ENCODE measurements around the gene CTNNBL1. TPM values are rescaled to one million over a fixed set of nuclear protein-coding genes. Genes with fewer than 3 reads are reported as not detected.
"Not testable (repeated sequence)": the region's sequence is repeated elsewhere in the genome, so short reads cannot be mapped to it uniquely, and the experiment has no call there.

The CTNNBL1 gene
- total and polyA plus RNA-seq, 9 donors: 21.9 to 38.4 (median 32.9) TPM

DNA sequence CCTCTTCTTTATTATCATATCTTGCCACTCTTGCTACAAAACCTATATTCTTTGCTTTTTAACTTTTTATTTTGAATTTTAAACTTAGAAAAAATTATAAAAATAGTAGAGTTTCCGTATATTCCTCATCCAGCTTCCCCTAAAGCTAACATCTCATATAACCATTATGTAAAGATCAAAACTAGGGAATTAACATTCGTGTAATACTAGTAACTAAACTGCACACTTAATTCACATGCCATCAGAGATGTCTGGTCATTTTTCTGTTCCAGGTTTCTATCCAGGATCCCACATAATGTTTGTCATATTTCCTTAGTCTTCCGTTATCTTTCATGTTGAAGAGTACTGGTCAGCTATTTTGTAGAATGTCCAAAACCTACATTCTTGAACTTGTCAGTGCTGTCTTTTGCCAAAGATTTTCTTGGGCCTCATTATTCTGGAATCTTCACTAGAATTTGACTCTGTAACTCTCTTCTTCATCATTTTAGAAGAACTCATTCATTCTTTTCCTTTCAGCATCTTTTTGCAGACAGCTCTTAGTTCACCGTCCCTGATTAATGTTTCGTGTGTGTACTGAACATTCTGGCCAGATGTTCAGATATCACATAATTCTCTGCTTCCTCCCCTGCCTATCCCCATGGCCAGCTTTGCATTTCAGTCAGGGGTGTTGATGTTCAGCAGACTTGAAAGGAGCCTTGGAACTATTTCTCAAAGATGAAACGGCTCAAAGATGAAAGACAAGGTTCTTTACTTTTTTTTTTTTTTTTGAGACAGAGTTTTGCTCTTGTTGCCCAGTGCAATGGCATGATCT is 9.4 kb downstream of the CTNNBL1 start:
- no peak overlapping the region for H3K27ac ChIP-seq (ENCODE audit: low read length)
- H3K36me3 ChIP-seq (ENCODE audit: control insufficient read depth, insufficient read depth, low read length): no peaks in the 10 kb centered on the region
- no peak overlapping the region for H3K4me3 ChIP-seq (ENCODE audit: low read length)
- no peak for DNase-seq
- 50% methylated on average over 2 of the region's 6 CpGs for WGBS (ENCODE audit: insufficient coverage)
- no peaks in the 10 kb centered on the region for H3K27me3 ChIP-seq (ENCODE audit: control insufficient read depth, insufficient read depth, low read length)
- H3K9me3 ChIP-seq (replicated peaks; ENCODE audit: control insufficient read depth, low read depth, low read length): peaks cover 3% of the 10 kb centered on the region
- H3K4me1 ChIP-seq (ENCODE audit: control insufficient read depth, insufficient read depth, low read length): no peaks in the 10 kb centered on the region

- 78% methylated on average over 1 of the region's 1 CpG for WGBS (ENCODE audit: insufficient coverage)
- no peak overlapping the region for H3K4me3 ChIP-seq (ENCODE audit: low read length)
- no peak for DNase-seq
- no peaks in the 10 kb centered on the region for H3K4me1 ChIP-seq (ENCODE audit: control insufficient read depth, insufficient read depth, low read length)
- H3K27me3 ChIP-seq (ENCODE audit: control insufficient read depth, insufficient read depth, low read length): no peaks in the 10 kb centered on the region
- no peak overlapping the region for H3K27ac ChIP-seq (ENCODE audit: low read length)
- peaks cover 3% of the 10 kb centered on the region for H3K9me3 ChIP-seq (replicated peaks; ENCODE audit: control insufficient read depth, low read depth, low read length)
- H3K36me3 ChIP-seq (ENCODE audit: control insufficient read depth, insufficient read depth, low read length): no peaks in the 10 kb centered on the region
These were observed 11.1 kb downstream of the CTNNBL1 start for GRCh38 chr20:37704955-37705354.

DNA sequence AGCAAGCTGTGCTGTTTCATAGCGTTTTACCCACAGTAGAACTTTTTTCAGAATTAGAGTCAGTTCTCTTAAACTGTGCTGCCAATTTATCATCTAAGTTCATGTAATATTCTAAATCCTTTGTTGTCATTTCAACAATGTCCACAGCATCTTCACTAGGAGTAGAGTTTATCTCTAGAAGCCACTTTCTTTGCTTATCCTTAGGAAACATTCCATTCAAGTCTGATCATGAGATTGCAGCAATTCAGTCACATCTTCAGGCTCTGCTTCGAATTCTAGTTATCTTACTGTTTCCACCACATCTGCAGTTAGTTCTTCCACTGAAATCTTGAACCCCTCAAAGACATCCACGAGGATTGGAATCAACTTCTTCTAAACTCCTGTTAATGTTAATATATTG is 12.5 kb downstream of the CTNNBL1 start:
- Histone ChIP-seq H3K27ac (ENCODE audit: low read length) (no peak overlapping the region), H3K9me3 (replicated peaks; ENCODE audit: control insufficient read depth, low read depth, low read length) (peaks cover 3% of the 10 kb centered on the region), H3K36me3 (ENCODE audit: control insufficient read depth, insufficient read depth, low read length) (no peaks in the 10 kb centered on the region), H3K4me3 (ENCODE audit: low read length) (no peak overlapping the region), H3K27me3 (ENCODE audit: control insufficient read depth, insufficient read depth, low read length) (no peaks in the 10 kb centered on the region), H3K4me1 (ENCODE audit: control insufficient read depth, insufficient read depth, low read length) (no peaks in the 10 kb centered on the region)
- WGBS (ENCODE audit: insufficient coverage): 88% methylated on average over 1 of the region's 3 CpGs
- DNase-seq: no peak

DNA sequence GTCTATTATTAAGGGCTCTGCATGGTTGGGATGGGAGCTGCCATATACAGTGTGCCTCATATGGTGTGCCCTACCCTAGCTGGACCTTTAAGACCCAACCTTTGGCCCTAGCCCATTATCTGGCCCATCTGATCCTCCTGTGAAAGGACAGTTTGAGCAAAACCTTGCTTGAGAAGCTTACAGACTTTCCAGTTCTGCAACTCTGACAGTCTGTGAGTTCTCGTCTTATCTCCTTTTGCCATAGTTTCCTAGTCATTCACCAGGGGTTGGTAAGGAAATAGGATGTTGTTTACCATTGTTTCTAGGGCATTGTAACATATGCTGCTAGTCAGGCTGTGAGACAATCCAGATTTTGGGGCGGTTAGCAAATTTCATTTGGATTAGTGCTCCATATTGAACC is 17.2 kb downstream of the CTNNBL1 start:
- Histone ChIP-seq H3K36me3 (ENCODE audit: control insufficient read depth, insufficient read depth, low read length) (no peaks in the 10 kb centered on the region), H3K27me3 (ENCODE audit: control insufficient read depth, insufficient read depth, low read length) (no peaks in the 10 kb centered on the region), H3K27ac (ENCODE audit: low read length) (no peak overlapping the region), H3K4me1 (ENCODE audit: control insufficient read depth, insufficient read depth, low read length) (peaks cover 5% of the 10 kb centered on the region), H3K4me3 (ENCODE audit: low read length) (no peak overlapping the region), H3K9me3 (replicated peaks; ENCODE audit: control insufficient read depth, low read depth, low read length) (peaks cover 3% of the 10 kb centered on the region)
- no CpG with 5 or more reads among the region's 2 CpGs for WGBS (ENCODE audit: insufficient coverage)
- DNase-seq: no peak

- DNase-seq: peak; percentile 50
- H3K36me3 ChIP-seq (ENCODE audit: control insufficient read depth, insufficient read depth, low read length): no peaks in the 10 kb centered on the region
- no peak overlapping the region for H3K27ac ChIP-seq (ENCODE audit: low read length)
- H3K4me3 ChIP-seq (ENCODE audit: low read length): no peak overlapping the region
- H3K4me1 ChIP-seq (ENCODE audit: control insufficient read depth, insufficient read depth, low read length): peaks cover 5% of the 10 kb centered on the region
- H3K27me3 ChIP-seq (ENCODE audit: control insufficient read depth, insufficient read depth, low read length): no peaks in the 10 kb centered on the region
- H3K9me3 ChIP-seq (replicated peaks; ENCODE audit: control insufficient read depth, low read depth, low read length): no peaks in the 10 kb centered on the region
- 77% methylated on average over 3 of the region's 9 CpGs for WGBS (ENCODE audit: insufficient coverage)
These were observed 18.4 kb downstream of the CTNNBL1 start for GRCh38 chr20:37711994-37712964.

- no peaks in the 10 kb centered on the region for H3K36me3 ChIP-seq (ENCODE audit: control insufficient read depth, insufficient read depth, low read length)
- H3K27me3 ChIP-seq (ENCODE audit: control insufficient read depth, insufficient read depth, low read length): no peaks in the 10 kb centered on the region
- H3K4me3 ChIP-seq (ENCODE audit: low read length): no peak overlapping the region
- no peak overlapping the region for H3K27ac ChIP-seq (ENCODE audit: low read length)
- no peak for DNase-seq
- 100% methylated on average over 1 of the region's 4 CpGs for WGBS (ENCODE audit: insufficient coverage)
- H3K9me3 ChIP-seq (replicated peaks; ENCODE audit: control insufficient read depth, low read depth, low read length): no peaks in the 10 kb centered on the region
- H3K4me1 ChIP-seq (ENCODE audit: control insufficient read depth, insufficient read depth, low read length): peaks cover 5% of the 10 kb centered on the region
These were observed 19.6 kb downstream of the CTNNBL1 start for GRCh38 chr20:37713396-37713795.

DNA sequence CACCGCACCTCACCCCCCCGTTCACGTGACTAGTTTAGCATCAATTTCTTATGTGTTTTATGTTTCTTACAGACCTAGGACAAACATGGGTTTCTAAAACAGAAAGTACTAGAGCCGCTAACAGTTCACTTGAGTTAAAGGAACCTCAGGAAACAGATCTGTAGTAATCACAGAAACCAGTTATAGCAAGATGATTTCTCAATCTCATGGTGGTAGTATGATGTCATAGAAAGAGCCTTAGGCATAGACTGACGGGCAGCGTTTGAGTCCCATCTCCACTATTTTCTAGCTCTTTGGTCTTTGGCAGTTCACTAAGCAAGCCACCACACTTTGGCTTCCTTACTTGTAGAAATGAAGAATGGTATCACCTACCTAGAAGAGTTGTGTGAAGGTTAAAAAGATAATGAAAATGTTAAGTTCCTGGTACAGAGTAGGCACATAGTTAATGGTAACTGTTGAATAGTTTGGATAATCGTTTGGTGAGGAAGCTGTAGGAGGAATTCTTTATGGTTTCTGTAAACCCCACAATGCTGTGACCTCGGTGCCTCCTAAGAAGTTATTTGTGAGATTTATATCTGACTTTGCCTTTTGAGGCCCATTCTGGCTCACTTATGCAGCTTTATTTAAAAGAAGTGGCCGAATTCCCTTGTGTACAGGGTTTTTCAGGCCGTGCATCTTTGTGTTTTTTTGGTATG is 21.3 kb downstream of the CTNNBL1 start:
- Histone ChIP-seq H3K9me3 (replicated peaks; ENCODE audit: control insufficient read depth, low read depth, low read length) (no peaks in the 10 kb centered on the region), H3K4me1 (ENCODE audit: control insufficient read depth, insufficient read depth, low read length) (peaks cover 5% of the 10 kb centered on the region), H3K27me3 (ENCODE audit: control insufficient read depth, insufficient read depth, low read length) (no peaks in the 10 kb centered on the region), H3K4me3 (ENCODE audit: low read length) (no peak overlapping the region), H3K36me3 (ENCODE audit: control insufficient read depth, insufficient read depth, low read length) (no peaks in the 10 kb centered on the region), H3K27ac (ENCODE audit: low read length) (no peak overlapping the region)
- 28% methylated on average over 3 of the region's 10 CpGs for WGBS (ENCODE audit: insufficient coverage)
- DNase-seq: no peak

- H3K27me3 ChIP-seq (ENCODE audit: control insufficient read depth, insufficient read depth, low read length): no peaks in the 10 kb centered on the region
- no peak for DNase-seq
- peaks cover 3% of the 10 kb centered on the region for H3K4me1 ChIP-seq (ENCODE audit: control insufficient read depth, insufficient read depth, low read length)
- H3K9me3 ChIP-seq (replicated peaks; ENCODE audit: control insufficient read depth, low read depth, low read length): peaks cover 6% of the 10 kb centered on the region
- 100% methylated on average over 1 of the region's 1 CpG for WGBS (ENCODE audit: insufficient coverage)
- H3K27ac ChIP-seq (ENCODE audit: low read length): no peak overlapping the region
- no peaks in the 10 kb centered on the region for H3K36me3 ChIP-seq (ENCODE audit: control insufficient read depth, insufficient read depth, low read length)
- H3K4me3 ChIP-seq (ENCODE audit: low read length): no peak overlapping the region
These were observed 27.9 kb downstream of the CTNNBL1 start for GRCh38 chr20:37721751-37722150.

GRCh38 chr20:37722312-37722711 is 28.5 kb downstream of the CTNNBL1 start:
- H3K4me3 ChIP-seq (ENCODE audit: low read length); H3K9me3 ChIP-seq (replicated peaks; ENCODE audit: control insufficient read depth, low read depth, low read length); H3K36me3 ChIP-seq (ENCODE audit: control insufficient read depth, insufficient read depth, low read length); H3K27ac ChIP-seq (ENCODE audit: low read length); H3K27me3 ChIP-seq (ENCODE audit: control insufficient read depth, insufficient read depth, low read length); DNase-seq; H3K4me1 ChIP-seq (ENCODE audit: control insufficient read depth, insufficient read depth, low read length): not testable (repeated sequence)
- no CpG with 5 or more reads among the region's 4 CpGs for WGBS (ENCODE audit: insufficient coverage)

DNA sequence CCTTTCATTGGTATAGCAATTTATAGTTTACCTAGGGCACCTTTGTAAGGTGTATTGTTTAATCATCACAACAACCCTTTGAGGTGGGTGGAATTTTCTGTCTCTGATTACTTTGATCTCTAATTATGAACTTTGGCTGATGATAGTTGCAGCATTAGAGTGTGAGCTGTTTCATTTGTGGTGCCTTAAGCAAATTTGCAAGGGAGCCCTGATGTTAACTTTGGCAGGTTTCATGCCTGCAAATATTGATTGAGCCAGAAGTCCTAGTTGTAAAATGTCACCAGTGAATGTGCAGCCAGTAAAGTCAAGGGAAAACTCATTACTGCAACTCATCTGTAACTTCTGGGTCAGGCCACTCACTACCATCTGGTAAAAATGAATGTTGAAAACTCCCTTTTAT is 29.8 kb downstream of the CTNNBL1 start:
- Histone ChIP-seq H3K4me1 (ENCODE audit: control insufficient read depth, insufficient read depth, low read length) (peaks cover 3% of the 10 kb centered on the region), H3K9me3 (replicated peaks; ENCODE audit: control insufficient read depth, low read depth, low read length) (peaks cover 6% of the 10 kb centered on the region), H3K27ac (ENCODE audit: low read length) (no peak overlapping the region), H3K27me3 (ENCODE audit: control insufficient read depth, insufficient read depth, low read length) (no peaks in the 10 kb centered on the region), H3K36me3 (ENCODE audit: control insufficient read depth, insufficient read depth, low read length) (no peaks in the 10 kb centered on the region), H3K4me3 (ENCODE audit: low read length) (no peak overlapping the region)
- no peak for DNase-seq
